GM12864 (cell line): ENCODE results near the gene WFDC6.

Experiments used
- DNase-seq: peaks from one replicate; pipeline ENCODE4 v3.0.0-alpha.2; 2011; ENCODE audit warnings: low read depth
- H3K4me3 ChIP-seq: 2 replicates; pipeline ENCODE4 v1.5.1; 2011; ENCODE audit warnings: mild to moderate bottlenecking, low read depth, low read length, control low read depth
- CTCF ChIP-seq: IDR thresholded peaks from 2 replicates; pipeline ENCODE4 v1.5.1; 2011; ENCODE audit warnings: low read depth, mild to moderate bottlenecking, moderate library complexity, low read length, control low read depth, inconsistent platforms; ENCODE audit errors: missing control alignments

Gene WFDC6

GRCh38 chr20:45518282-45518681, 21.0 kb downstream of the WFDC6 start:
- H3K4me3 ChIP-seq: no peak overlapping the region
- no peak for TF ChIP-seq CTCF
- DNase-seq: no peak

GRCh38 chr20:45515147-45515913, 24.0 kb downstream of the WFDC6 start, which contains the start of gene SPINT3:
TSS of gene SPINT3 (minus strand) at chr20:45515622. CDS start at chr20:45515608, 14 bp downstream.
- TF ChIP-seq CTCF: no peak
- DNase-seq: no peak
- no peak within 1 kb of the TSS for H3K4me3 ChIP-seq

GRCh38 chr20:45510242-45510862, 28.9 kb downstream of the WFDC6 start:
- TF ChIP-seq CTCF: no peak
- H3K4me3 ChIP-seq: no peak overlapping the region
- no peak for DNase-seq

GRCh38 chr20:45509091-45509490, 30.2 kb downstream of the WFDC6 start:
- no peak overlapping the region for H3K4me3 ChIP-seq
- no peak for TF ChIP-seq CTCF
- DNase-seq: no peak

DNA sequence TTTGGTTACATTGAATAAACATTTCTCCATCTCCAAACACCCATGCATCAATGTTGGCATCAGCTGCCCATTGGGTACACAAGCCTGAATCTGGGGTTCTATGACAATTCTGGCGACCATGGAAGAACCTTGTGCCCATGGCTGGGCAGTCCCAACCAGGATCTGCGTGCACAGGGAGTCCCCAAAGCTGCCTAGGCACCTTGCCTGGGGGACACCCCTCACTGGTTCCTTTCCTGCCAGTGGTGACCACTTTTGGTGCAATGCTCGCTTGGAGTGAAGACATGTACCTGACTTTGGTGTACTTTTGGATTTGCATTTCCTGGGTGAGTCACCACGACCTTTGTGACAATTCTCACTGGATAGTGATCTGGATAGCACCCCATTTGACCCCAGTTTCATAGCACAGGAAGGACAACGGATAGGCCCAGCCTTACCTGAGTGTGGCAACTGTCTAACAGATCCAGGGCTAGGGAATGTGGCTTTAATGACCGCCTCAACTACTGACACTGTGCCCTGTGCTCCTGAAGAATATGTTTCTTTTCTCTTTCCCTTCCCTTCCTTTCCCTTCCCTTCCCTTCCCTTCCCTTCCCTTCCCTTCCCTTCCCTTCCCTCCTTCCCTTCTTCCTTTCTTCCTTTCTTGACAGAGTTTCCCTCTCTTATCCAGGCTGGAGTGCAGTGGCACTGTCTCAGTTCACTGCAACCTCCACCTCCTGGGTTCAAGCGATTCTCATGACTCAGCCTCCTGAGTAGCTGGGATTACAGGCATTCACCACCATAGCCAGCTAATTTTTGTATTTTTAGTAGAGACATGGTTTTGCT, 31.0 kb downstream of the WFDC6 start:
- DNase-seq: no peak
- no peak overlapping the region for H3K4me3 ChIP-seq
- TF ChIP-seq CTCF: no peak

GRCh38 chr20:45507011-45507820, 32.1 kb downstream of the WFDC6 start:
- DNase-seq: no peak
- no peak overlapping the region for H3K4me3 ChIP-seq
- TF ChIP-seq CTCF: no peak
